HG03139 (cell line): ENCODE results near the gene MMP25.
"Not testable (repeated sequence)": the region's sequence is repeated elsewhere in the genome, so short reads cannot be mapped to it uniquely, and the experiment has no call there.

Experiments used
- ATAC-seq: cut with Tn5 transposase; IDR thresholded peaks from one replicate; pipeline ENCODE4 v1.9.1; 2021; ENCODE audit not compliant: unreplicated experiment

The MMP25 gene

DNA sequence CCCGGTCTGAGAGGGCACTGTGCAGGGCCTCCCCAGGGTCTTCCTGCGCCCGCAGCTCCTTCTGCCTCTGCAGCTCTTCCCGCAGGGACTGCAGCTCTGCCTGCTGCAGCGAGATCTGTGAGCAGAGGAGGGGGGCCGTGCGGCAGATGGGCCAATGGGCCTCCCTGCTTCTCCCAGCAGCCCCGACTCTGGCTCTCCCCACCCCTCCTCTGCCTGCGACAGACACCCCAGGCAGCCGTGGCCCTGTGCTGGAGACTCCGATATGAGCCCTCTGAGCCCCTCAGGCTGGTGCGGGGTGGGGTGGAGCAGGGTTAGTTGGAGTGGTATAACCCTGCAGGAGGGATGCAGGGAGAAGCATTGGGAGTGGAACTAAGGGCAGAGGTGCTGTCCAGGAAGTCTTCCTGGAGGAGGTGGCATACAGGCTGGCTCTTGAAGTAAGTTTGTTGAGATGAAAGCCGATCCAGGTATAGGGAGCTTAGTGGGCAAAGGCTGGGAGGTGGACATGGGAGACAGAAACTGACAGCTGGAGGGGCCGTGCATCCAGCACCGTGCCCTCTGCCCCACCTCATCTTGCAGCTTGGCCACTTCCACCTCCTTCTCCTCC lies 17.5 kb upstream of the MMP25 start:
- ATAC-seq, result no peak

DNA sequence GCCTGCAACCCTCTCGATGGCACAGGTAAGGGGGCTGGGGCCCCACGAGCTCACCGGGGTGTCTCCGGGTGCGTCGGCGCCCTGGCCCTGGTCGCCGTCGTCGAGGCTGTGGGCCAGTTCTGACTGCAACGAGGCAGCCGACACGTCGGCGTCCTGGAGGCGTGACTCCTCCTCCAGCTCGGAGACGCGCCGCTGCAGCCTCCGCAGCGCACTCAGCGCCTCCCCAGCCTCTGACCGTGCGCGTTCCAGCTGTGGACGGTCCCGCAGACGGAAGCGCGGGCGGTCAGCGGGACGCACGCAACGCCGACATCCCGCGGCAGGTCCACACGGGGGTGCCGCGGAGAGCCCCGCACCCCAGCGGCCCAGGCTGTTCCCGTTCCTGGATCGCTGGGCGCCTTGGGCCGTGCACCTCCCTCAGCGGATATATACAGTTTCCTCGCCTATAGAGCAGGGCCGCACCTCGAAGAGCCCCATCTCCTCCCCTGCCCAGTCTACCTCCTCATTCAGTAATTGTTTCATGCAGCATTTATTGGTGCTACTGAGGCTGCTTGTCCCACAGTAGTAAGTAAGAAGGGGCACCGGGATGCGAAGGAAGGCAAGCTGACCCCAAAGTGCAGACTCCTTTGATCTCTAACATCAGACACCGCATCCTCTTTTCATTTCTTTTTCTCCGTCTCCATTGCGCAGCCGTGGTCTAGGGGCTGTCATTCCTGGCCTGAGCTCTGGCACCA lies 16.7 kb upstream of the MMP25 start:
- ATAC-seq, result no peak

DNA sequence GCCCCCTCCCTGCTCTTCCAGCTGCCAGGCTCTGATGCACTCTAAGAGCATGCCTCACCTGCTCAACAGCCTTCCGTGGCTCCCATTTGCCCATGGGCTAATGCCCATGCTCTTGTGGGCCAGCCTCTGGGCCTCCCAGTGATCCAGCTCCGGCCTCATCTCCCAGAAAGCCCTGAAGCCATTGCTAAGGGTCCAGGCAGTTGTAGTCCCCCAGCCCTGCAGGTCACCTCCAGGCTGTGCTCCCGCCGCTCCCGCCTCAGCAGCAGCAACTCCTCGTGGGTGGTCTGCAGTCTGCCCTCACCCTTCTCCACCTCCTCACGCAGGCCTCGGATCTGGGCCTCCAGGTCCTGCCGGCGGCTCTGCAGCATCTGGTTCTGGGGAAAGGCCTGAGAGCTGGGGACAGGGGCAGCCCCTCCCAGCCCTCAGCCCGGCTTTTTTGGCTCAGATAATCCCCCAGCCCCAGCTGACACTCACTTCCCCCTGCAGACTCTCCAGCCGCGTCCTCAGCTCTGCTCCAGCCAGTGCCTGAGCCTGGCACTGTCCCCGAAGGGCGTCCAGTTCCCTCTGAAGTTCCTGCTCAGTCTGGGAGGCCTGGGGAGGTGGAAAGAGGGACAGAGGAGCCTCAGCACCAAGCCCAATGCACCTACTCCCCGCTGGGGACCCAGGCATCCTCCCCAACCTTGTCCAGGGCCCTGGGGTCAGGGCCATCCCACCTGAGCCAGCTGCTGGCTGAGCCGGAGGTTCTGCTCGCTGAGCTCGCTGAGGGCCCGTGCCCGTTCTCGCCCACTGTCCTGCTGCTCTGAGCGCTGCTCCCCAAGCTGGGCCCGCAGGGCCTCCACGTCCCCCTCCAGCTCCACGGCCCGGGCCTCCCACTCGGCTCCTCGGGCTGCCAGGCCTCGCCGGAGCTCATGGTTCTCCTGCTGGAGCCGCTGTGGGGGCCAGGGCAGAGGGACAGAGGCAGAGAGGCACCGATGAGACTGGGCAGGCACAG lies 15.8 kb upstream of the MMP25 start:
- ATAC-seq, result no peak

DNA sequence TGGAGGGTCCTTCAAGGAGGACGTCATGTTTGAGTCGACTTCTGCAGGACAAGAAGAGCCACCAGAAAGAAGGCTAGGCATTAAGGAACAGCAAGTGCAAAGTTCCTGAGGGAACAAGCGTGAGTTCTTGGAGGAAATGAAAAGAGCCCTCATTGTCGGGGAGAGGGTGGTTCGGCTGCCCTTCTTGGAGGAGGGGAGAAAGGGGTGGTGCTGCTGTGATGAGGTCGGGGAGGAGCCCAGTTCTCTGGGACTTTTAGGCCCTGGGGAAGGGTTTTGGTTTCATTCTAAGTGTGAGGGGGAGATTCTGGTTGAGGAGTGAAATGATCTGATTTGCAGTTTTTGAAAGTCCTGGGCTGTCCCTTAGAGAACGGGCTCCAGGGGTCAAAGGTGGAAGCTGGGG lies 13.7 kb upstream of the MMP25 start:
- no peak for ATAC-seq

DNA sequence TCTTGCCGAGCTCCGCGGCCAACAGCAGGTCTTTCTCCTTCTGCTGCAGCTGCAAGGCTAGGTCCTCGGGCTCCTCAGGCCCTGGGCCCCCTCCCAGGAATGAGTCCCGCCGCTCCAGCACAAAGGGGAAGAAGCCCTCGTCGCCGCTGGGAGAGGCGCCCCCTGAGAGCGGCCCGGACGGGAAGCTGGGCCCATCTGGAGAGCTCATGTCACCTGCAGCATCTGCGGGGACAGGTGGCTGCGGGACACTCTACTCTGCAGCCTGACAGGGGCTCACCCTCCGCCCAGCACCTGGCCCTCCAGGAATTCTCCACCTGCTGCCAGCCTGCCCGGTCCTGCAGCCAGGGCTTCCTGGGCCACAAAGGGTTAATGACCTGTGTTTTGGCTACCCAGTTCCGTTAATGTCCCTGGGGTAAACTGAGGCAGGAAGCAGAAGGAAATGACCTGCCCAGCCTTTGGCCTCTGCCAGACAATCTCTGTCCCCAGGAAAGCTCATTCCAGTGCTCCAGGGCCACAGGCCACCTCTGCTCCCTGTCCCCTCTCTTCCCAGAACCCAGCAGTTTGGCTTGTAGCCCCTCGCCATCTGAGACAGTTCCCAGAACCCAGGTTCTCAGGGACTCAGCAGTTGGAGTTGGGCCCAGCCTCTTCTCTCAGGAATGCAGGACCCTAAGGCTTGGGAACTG lies 10.9 kb upstream of the MMP25 start:
- ATAC-seq, result no peak

DNA sequence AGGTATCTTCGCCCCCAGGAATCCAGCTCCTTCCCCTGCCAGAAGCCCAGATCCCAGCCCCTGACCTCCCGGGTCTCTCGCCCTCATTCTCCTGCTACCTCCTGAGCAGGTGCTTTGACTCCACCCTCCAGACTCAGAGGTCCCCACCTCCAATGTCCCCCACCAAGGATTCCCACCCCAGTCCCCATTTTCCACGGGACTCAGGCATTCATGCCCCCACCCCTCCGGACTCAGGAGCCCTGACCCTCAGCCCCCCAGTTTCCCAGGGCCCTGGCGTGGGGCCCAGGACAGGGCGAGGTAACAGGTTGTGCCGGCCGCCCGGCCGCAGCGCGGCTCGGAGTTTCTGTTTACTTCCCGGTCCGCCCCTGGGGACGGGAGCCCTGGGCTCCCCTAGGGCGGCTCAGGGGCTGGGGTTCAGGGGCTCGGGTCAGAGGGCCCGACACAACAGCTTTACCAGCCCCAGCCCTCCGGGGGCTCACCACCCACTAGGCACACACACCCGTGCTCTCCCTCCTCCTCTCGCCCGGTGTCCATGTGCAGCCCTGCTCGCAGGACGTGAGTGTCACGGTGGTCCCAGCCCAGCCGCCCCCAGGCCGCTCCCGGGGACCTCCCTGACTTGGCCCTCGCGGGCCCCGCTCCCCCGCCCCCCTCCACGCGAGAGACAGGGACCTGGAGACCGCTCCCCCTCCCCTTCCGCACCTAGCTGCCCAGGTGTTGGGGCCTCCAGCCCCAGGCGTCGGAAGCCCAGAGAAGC lies 10.2 kb upstream of the MMP25 start:
- ATAC-seq, result no peak

DNA sequence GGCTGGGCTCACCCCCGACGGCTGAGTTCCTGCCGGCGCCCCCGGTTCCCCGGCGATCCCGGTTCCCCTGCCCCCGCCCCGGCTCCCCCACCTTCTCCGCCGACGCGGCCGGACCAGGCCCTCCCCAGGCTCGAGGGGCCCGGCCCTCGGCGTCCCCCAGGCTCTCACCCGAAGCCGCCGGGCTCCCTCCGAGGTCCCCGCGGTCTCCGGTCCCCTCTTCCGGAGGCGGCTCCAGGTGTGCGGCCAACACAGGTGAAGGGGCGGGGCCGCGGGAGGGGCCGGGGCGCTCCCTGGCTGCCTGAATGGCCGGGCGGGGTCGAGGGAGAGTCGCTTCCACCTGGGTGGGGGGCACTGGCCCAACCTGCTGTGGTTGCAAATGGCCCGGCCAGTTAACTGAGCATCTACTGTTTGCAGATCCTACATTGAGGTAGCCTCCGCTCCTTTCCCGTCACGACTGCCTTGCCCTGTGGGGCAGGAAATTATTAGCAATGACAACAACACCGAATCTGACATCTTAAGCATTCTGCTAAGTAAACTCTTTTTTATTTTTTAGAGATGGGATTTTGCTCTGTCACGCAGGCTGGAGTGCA lies 9.5 kb upstream of the MMP25 start, which contains the start of gene BICDL2:
TSS of gene BICDL2 (minus strand) at position 219 of the 590 bp plus-strand sequence. CDS start 1,448 bp downstream, outside the sequence.
- no peak for ATAC-seq

DNA sequence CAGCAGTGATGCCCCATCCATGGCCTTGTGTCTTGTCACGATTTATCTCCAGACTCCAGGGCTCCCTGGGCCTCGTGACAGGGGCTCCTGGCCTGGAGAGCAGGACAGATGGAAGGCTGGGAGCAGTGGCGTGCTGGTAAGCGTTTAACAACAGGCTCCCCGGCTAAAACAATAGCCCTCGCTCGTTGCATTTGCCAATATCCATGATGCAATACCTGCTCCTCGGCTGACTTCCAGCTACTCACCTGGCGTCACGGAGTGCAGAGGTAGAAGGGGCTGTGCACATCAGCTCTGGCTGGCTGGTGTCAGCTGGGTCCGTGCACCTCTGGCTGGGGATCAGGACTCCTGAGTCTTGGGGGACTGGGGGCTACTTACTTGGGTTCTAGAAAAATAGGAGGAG lies 8.1 kb upstream of the MMP25 start:
- ATAC-seq, result no peak

DNA sequence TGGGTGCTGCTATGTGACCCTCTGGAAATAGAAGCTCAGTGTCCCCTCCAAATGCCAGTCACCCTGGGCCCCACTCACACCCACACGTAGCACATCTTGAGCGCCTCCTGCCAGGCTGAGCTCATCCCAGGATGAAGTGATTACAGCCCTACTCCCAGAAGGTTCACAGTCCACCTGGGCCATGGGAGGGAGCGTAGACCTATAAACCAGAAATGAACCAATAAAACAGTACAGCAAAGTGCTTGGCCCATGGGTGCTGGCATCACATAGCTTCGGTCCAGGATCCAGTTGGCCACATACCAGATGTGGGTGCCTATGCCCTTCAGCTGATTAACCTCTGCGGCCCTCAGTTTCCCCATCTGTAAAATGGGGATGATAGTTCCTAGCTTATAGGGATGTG lies 7.5 kb upstream of the MMP25 start:
- ATAC-seq, result no peak

DNA sequence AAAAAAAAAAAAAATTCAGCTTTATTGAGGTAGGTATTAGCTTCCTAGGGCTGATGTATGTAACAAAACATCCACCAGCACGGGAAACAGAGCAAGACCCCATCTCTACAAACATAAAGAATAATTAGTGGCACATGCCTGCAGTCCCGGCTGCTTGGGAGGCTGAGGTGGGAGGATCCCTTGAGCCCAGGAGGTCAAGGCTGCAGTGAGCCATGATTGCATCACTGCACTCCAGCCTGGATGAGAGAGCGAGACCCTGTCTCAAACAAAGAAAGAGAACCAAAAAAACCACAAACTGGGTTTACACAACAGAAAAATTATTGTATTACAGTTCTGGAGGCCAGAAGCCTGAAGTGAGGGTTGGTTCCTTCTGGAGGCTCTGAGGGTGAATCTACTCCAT lies 4.0 kb upstream of the MMP25 start:
- ATAC-seq, result no peak

DNA sequence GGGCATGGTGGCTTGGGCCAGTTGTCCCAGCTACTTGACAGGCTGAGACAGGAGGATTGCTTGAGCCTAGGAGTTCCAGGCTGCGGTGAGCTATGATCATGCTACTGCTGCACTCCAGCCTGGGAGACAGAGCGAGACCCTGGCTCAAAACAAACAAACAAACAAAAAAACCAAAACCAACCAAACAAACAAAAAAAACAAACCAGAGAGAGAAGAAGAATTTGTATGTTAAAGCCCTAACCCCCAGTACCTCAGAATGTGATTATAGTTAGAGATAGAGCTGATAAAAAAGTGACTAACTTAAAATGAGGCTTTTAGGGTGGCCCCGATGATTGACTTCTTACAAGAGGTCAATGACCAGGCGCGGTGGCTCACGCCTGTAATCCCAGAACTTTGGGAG lies 1.7 kb upstream of the MMP25 start:
- ATAC-seq, result no peak

DNA sequence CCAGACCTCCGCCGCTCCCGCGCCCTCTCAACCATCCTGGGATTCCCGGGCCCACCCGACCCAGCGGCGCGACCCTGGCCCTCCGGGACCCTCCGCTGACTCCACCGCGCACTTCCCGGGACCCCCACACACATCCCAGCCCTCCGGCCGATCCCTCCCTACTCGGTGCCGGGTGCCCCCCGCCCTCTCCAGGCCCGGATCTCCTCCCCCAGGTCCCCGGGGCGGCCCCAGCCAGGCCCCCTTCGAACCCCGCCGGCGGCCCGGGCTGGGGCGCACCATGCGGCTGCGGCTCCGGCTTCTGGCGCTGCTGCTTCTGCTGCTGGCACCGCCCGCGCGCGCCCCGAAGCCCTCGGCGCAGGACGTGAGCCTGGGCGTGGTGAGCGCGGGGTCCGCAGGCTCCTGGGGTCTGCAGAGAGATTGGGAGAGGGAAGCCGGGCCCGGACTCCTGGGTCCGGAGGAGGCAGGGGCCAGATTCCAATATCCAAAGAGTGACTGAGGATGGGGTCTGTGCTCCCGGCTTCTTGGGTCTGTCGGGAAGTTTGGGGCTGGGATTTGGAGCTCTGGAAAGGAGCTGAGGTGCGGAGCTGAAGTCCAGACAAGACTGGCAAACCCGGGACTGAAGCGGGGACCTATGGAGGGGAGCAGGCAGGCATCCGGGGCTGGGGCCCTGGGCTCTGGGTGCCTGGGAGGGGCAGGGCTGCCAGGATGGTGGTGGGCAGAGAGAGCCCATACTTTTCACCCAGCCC lies 453 bp downstream of the MMP25 start:
- no peak for ATAC-seq

DNA sequence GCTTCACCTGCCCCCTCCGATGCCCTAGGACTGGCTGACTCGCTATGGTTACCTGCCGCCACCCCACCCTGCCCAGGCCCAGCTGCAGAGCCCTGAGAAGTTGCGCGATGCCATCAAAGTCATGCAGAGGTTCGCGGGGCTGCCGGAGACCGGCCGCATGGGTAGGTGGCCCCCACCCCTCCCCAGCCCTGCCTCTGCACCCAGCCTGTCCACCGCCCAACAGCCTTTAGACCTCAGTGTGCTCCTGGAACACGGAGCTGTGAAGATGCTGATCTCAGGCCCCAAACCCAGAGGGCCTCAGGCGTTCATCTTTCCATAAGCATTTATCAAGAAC lies 993 bp downstream of the MMP25 start:
- ATAC-seq, result no peak

DNA sequence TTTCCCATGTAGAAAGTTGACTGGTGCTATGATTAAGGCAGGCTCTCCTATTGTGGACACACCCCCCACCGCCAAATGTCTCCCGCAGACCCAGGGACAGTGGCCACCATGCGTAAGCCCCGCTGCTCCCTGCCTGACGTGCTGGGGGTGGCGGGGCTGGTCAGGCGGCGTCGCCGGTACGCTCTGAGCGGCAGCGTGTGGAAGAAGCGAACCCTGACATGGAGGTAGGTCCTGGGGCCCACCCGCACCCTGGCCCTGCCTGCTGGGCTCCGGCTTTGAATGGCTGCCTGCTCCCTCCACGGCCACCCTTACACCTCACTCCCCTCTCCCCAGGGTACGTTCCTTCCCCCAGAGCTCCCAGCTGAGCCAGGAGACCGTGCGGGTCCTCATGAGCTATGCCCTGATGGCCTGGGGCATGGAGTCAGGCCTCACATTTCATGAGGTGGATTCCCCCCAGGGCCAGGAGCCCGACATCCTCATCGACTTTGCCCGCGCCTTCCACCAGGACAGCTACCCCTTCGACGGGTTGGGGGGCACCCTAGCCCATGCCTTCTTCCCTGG lies 3.6 kb downstream of the MMP25 start:
- ATAC-seq, result no peak

DNA sequence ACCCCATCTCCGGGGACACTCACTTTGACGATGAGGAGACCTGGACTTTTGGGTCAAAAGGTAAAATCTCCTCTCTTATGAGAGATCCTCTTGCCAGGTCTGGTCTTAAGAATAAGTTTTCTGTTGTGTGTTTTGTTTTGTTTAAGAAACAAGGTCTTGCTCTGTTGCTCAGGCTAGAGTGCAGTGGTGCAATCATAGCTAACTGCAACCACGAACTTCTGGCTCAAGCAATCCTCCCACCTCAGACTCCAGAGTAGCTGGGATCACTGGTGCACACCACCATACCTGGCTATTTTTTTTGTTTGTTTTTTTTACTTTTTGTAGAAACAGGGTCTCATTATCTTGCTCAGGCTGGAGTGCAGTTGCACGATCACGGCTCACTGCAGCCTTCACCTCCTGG lies 4.1 kb downstream of the MMP25 start:
- ATAC-seq, result no peak

DNA sequence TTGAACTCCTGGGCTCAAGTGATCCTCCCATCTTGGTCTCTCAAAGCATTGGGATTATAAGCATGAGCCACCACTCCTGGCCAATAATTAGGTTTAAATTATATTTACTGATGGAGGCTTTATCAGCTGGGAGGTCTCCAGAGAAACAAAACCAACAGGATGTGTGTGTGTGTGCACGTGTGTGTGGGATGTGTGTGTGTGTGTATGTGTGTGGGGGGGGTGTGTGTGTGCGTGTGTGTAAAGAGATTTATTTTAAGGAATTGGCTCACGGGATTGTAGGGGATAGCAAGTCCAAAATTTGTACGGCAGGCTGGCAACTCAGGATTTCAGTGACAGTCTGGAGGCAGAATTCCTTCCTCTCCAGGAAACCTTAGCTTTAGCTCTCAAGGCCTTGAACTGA lies 4.6 kb downstream of the MMP25 start:
- no peak for ATAC-seq

DNA sequence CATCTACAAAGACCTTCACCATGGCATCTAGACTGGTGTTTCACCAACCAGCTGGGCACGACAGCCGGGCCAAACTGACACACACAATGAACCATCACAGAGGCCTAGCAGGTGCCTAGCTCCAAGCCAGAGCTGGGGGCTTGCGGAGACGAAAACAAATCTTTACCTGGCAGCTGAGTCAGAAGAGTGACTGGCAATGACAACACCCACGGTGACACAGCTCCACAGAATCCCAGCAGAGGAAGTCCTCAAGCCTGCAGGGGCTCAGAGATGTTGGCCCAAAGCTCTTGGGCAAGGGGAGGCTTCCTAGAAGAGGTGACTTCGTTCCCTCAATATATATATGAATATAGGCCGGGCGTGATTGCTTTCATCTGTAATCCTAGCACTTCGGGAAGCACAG lies 5.1 kb downstream of the MMP25 start:
- no peak for ATAC-seq

DNA sequence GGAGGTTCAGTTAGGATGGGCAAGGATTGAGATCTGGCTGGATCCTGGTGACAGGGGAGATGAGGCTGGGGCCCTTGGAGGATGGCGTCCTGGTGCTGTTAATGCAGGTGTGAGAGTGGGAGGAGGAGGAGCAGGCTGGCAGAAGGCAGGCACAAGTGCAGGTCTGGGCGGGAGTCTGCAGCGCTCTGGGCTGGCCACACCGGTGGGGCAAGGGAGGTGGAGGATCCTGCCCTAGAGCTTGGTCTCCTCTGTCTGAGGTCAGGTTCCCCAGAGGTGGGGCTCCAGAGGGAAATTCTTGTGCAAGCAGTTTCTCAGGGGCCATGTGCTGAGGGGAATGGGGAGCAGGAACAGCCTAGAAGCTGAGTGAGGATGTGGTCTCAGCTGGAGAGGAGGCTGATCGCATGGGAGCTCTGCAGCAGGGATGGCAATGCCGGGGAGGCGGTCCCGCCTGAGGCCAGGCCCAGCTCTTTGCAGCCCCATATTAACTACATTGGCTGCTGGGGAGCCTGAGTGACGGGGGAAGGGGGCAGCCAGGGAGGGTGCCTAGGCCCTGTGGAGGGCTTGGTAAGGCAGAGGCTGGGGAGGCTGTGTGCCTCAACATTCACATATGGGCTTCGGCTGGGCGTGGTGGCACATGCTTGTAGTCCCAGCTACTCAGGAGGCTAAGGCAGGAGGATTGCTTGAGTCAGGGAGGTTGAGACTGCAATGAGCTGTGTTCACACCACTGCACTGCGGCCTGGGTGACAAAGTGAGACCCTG lies 6.4 kb downstream of the MMP25 start:
- ATAC-seq, result not testable (repeated sequence)
